Erythroblast (primary cell): ENCODE data around the gene MAP3K5.

Experiments used
- GATA1 ChIP-seq: IDR thresholded peaks from 2 replicates; pipeline ENCODE4 v1.6.1; 2011; ENCODE audit warnings: low read depth, mild to moderate bottlenecking, control low read depth, low read length, moderate library complexity
- POLR2A ChIP-seq: IDR thresholded peaks from 2 replicates; pipeline ENCODE4 v1.6.1; 2011; ENCODE audit warnings: mild to moderate bottlenecking, low read length

DNA sequence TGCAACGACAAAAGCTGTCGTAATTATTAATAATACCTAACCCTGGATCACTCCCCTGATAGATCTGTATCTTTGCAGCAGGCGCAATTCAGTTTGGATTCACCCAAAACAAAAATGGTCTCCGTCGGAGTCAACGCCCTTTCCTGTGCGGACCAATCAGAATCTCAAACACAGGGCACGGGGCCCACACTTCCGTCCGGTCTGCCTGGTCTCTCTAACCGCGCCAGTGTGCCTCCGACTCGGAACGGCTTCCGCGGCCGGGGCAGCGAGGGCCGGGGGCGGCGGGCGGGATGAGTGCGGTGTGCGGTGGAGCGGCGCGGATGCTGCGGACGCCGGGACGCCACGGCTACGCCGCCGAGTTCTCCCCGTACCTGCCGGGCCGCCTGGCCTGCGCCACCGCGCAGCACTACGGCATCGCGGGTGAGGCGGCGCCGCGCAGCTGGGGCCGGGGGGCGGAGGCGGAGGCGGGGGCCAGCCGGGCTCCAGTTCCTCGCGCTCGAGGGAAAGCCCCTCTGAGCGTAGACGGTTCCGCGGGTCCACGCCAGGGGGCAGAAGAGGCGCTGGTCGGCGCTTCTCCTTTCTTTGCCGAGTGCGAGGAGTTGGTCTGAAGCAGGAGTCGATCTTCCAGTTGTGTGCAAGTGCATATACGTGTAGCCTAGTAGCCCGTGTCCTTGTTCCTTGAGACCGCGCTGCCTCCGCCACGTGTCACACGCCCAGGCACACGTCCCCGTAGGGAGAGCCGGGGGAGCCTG, 30.3 kb upstream of the MAP3K5 start, which contains the start of gene PEX7:
- TF ChIP-seq GATA1 = no peak
- TF ChIP-seq POLR2A = peak; percentile 65
